Measurements from ENCODE around the gene SUN5. TPM values are rescaled to one million over a fixed set of nuclear protein-coding genes. Genes with fewer than 3 reads are reported as not detected.

Gene SUN5
- total and polyA plus RNA-seq, 2 of the 8 experiments (the other 6 are each of a cell fraction or from before 2014, with no cell fraction given) = not detected

GRCh38 chr20:32963176-32963575 lies 41.1 kb downstream of the SUN5 start:
- Histone ChIP-seq H3K79me1 (ENCODE audit: low read depth, low read length) (no peaks in the 10 kb centered on the region), H2AK5ac (ENCODE audit: low read depth, low read length) (no peak overlapping the region), H2BK20ac (ENCODE audit: low read length) (no peak overlapping the region), H3K4me2 (ENCODE audit: insufficient read depth in 1 of 2, low read depth in 2 of 2, low read length in 2 of 2) (no peak overlapping the region), H4K5ac (ENCODE audit: insufficient read length, low read depth, low read length) (no peak overlapping the region), H2AFZ (ENCODE audit: low read length) (no peak overlapping the region), H3K56ac (replicated peaks; ENCODE audit: insufficient read length, low read depth, low read length) (no peak overlapping the region), H3K4me1 (replicated peaks in 1 of 4; ENCODE audit: control insufficient read depth in 3 of 4, insufficient read depth in 4 of 4, low read length in 3 of 4) (no peaks in the 10 kb centered on the region; a peak in 1 of 7 replicates), H3K14ac (ENCODE audit: insufficient read length) (no peak overlapping the region), H3K9ac (replicated peaks in 1 of 4; ENCODE audit: extremely low read depth in 1 of 4, low read depth in 3 of 4, low read length in 3 of 4) (no peak overlapping the region), H3K18ac (ENCODE audit: extremely low read depth, low read length) (no peak overlapping the region), H3K23me2 (ENCODE audit: low read depth, low read length) (no peaks in the 10 kb centered on the region), H2BK5ac (ENCODE audit: low read depth, low read length) (no peak overlapping the region), H4K8ac (ENCODE audit: extremely low read depth, insufficient read depth, low read length) (no peak overlapping the region; the same call in 1 of the 2 replicates), H4K20me1 (replicated peaks in 1 of 2; ENCODE audit: control insufficient read depth in 1 of 2, insufficient read depth in 2 of 2, low read length in 2 of 2) (no peaks in the 10 kb centered on the region), H3K27ac (ENCODE audit: low read depth, low read length) (no peak overlapping the region), H2BK12ac (ENCODE audit: low read depth, low read length) (no peak overlapping the region), H3K9me3 (ENCODE audit: insufficient read depth in 2 of 2, low read depth in 1 of 2, low read length in 1 of 2) (no peaks in the 10 kb centered on the region), H3K27me3 (replicated peaks in 1 of 4; ENCODE audit: control insufficient read depth in 3 of 4, extremely low read depth in 1 of 4, insufficient read depth in 3 of 4, low read length in 3 of 4) (no peaks in the 10 kb centered on the region), H2BK15ac (ENCODE audit: low read length) (no peak overlapping the region), H2BK120ac (replicated peaks; ENCODE audit: low read depth, low read length) (no peak overlapping the region), H3K4ac (replicated peaks; ENCODE audit: insufficient read length, low read depth, low read length) (no peak overlapping the region), H3K4me3 (ENCODE audit: extremely low read depth in 1 of 4, insufficient read depth in 2 of 4, low read depth in 3 of 4, low read length in 4 of 4) (no peak overlapping the region), H3K79me2 (ENCODE audit: control insufficient read depth in 1 of 2, insufficient read depth in 2 of 2, low read length in 2 of 2) (no peaks in the 10 kb centered on the region), H3K23ac (ENCODE audit: insufficient read length) (no peak overlapping the region), H3K36me3 (ENCODE audit: control insufficient read depth in 2 of 4, insufficient read depth in 4 of 4, low read length in 3 of 4) (no peaks in the 10 kb centered on the region), H4K91ac (replicated peaks; ENCODE audit: insufficient read length, low read length) (no peak overlapping the region)
- 86% methylated on average over 5 of the region's 5 CpGs; no CpG with 5 or more reads in 1 of the 2 experiments for WGBS, 2 experiments (ENCODE audit: extremely low coverage in 1 of 2, insufficient coverage in 1 of 2, insufficient read length in 1 of 2, insufficient replicate concordance in 2 of 2, low coverage in 1 of 2, low lambda C conversion rate in 2 of 2, missing lambda C conversion rate in 1 of 2)
- ChIA-PET POLR2A (ENCODE audit: partially characterized antibody) (no interaction called here), CTCF (ENCODE audit: partially characterized antibody) (interaction anchor here (0.6 kb wide), 1 partner anchor 11 kb away, joined by 3 read pairs; no protein-coding TSS in a partner anchor)
- no peak for TF ChIP-seq FOSL1 (IDR thresholded peaks at IDR 0.05; ENCODE audit: insufficient read depth, low read depth, low read length)
- no peak for TF ChIP-seq SP1 (IDR thresholded peaks at IDR 0.05; ENCODE audit: low read depth, low read length)
- TF ChIP-seq POU5F1 (IDR thresholded peaks at IDR 0.05; ENCODE audit: low read depth, low read length) = no peak
- FAIRE-seq = no peak
- DNase-seq (ENCODE audit: low read depth in 1 of 2, low spot score in 2 of 2) = no peak
